Tibial nerve (tissue), 4 donors: Measurements from ENCODE around the gene ZFYVE26. TPM values are rescaled to one million over a fixed set of nuclear protein-coding genes. Genes with fewer than 3 reads are reported as not detected.

Experiments
- DNase-seq, 2 donors: peaks; one replicate each; pipeline ENCODE4 v3.0.0-alpha.2; 2019; ENCODE audit warnings: low spot score in 2 of 2
- H3K27ac ChIP-seq, 4 donors: fragments of 200-600 bp; sonication (generic) in 3 of 4; one replicate each; pipeline ENCODE4 v1.5.1; 2017 to 2019; ENCODE audit warnings: mild to moderate bottlenecking in 1 of 4
- H3K27me3 ChIP-seq, 2 donors: fragments of 200-600 bp; sonication (generic) in 1 of 2; one replicate each; pipeline versions ENCODE4 v1.5.1 to v1.6.0; 2017 to 2019
- H3K36me3 ChIP-seq, 3 donors: fragments of 200-600 bp; sonication (generic); one replicate each; pipeline ENCODE4 v1.5.1; 2018 to 2019
- H3K4me1 ChIP-seq, 4 donors: fragments of 200-600 bp; sonication (generic) in 3 of 4; one replicate each; pipeline ENCODE4 v1.5.1; 2017 to 2019
- H3K4me3 ChIP-seq, 4 donors: fragments of 200-600 bp; sonication (generic) in 3 of 4; one replicate each; pipeline ENCODE4 v1.5.1; 2017 to 2019; ENCODE audit warnings: mild to moderate bottlenecking in 1 of 4, moderate library complexity in 1 of 4
- H3K9me3 ChIP-seq, 4 donors: fragments of 200-600 bp; sonication (generic) in 3 of 4; one replicate each; pipeline ENCODE4 v1.5.1; 2017 to 2019
- CTCF ChIP-seq, 5 experiments: fragments of 200-600 bp in 3 of 5; fragments of 450-650 bp in 2 of 5; sonication (generic) in 3 of 5; IDR thresholded peaks; one replicate each; pipeline ENCODE4 v1.5.1; 2016 to 2019; ENCODE audit warnings: antibody characterized with exemption in 5 of 5, mild to moderate bottlenecking in 3 of 5, moderate library complexity in 2 of 5
- EP300 ChIP-seq, 2 donors: sonication (generic); formaldehyde crosslinking; IDR thresholded peaks; one replicate each; pipeline ENCODE4 v1.6.1; 2017; ENCODE audit warnings: antibody characterized with exemption in 2 of 2, mild to moderate bottlenecking in 1 of 2
- POLR2A ChIP-seq, 2 donors: fragments of 450-650 bp; IDR thresholded peaks; one replicate each; pipeline ENCODE4 v1.6.1; 2017; ENCODE audit warnings: antibody characterized with exemption in 2 of 2, mild to moderate bottlenecking in 2 of 2, moderate library complexity in 2 of 2
- WGBS, 2 donors: methylation state at CpG; one replicate each; pipeline ENCODE4 v1.1.5; 2018; 5-methylcytosine and 5-hydroxymethylcytosine counted together
- total RNA-seq, 4 donors: library from RNA; depleted of rRNA; stranded (reverse); fragments of >200 nt; gene quantifications; one replicate each; pipeline ENCODE4 v1.1.0, GENCODE V29; 2016

Gene ZFYVE26
- total RNA-seq, 4 donors from 2014 or later: 22.4 to 74.4 (median 36.3) TPM

GRCh38 chr14:67776653-67777322 lies 39.6 kb downstream of the ZFYVE26 start:
- no peaks in the 10 kb centered on the region for H3K27me3 ChIP-seq
- DNase-seq: no peak
- 68 to 70% methylated on average over 4 of the region's 4 CpGs for WGBS, 2 donors
- H3K36me3 ChIP-seq: peaks cover 7 to 100% (median 40%) of the 10 kb centered on the region in 3 donors
- no peak for TF ChIP-seq EP300 (IDR thresholded peaks at IDR 0.05)
- no peak for TF ChIP-seq CTCF (IDR thresholded peaks at IDR 0.05)
- no peak for TF ChIP-seq POLR2A (IDR thresholded peaks at IDR 0.05)
- no peak overlapping the region for H3K27ac ChIP-seq
- no peaks in the 10 kb centered on the region for H3K9me3 ChIP-seq
- H3K4me1 ChIP-seq: no peaks in the 10 kb centered on the region
- H3K4me3 ChIP-seq: no peak overlapping the region

- Histone ChIP-seq H3K9me3 (no peaks in the 10 kb centered on the region), H3K36me3 (peaks cover 2 to 100% (median 37%) of the 10 kb centered on the region in 3 donors), H3K4me3 (no peak overlapping the region), H3K27ac (no peak overlapping the region), H3K4me1 (no peaks in the 10 kb centered on the region), H3K27me3 (no peaks in the 10 kb centered on the region)
- DNase-seq: no peak
- TF ChIP-seq EP300 (IDR thresholded peaks at IDR 0.05): no peak
- no peak for TF ChIP-seq POLR2A (IDR thresholded peaks at IDR 0.05)
- no peak for TF ChIP-seq CTCF (IDR thresholded peaks at IDR 0.05)
- 91 to 94% methylated on average over 5 of the region's 5 CpGs for WGBS, 2 donors
Observed at GRCh38 chr14:67773844-67774377, 42.5 kb downstream of the ZFYVE26 start.

GRCh38 chr14:67768219-67768618 lies 48.2 kb downstream of the ZFYVE26 start:
- Histone ChIP-seq H3K4me1 (no peaks in the 10 kb centered on the region), H3K36me3 (peaks cover 0 to 100% (median 21%) of the 10 kb centered on the region in 3 donors), H3K4me3 (no peak overlapping the region), H3K27me3 (no peaks in the 10 kb centered on the region), H3K9me3 (no peaks in the 10 kb centered on the region), H3K27ac (no peak overlapping the region)
- TF ChIP-seq EP300 (IDR thresholded peaks at IDR 0.05): no peak
- TF ChIP-seq CTCF (IDR thresholded peaks at IDR 0.05): no peak
- TF ChIP-seq POLR2A (IDR thresholded peaks at IDR 0.05): no peak
- WGBS, 2 donors: 70 to 71% methylated on average over 2 of the region's 2 CpGs
- no peak for DNase-seq

GRCh38 chr14:67766035-67766680 lies 50.2 kb downstream of the ZFYVE26 start:
- H3K27me3 ChIP-seq: no peaks in the 10 kb centered on the region
- no peaks in the 10 kb centered on the region for H3K9me3 ChIP-seq
- H3K4me3 ChIP-seq: no peak overlapping the region
- DNase-seq: no peak
- no peak for TF ChIP-seq EP300 (IDR thresholded peaks at IDR 0.05)
- no peak for TF ChIP-seq POLR2A (IDR thresholded peaks at IDR 0.05)
- no peak for TF ChIP-seq CTCF (IDR thresholded peaks at IDR 0.05)
- no peaks in the 10 kb centered on the region for H3K4me1 ChIP-seq
- no peak overlapping the region for H3K27ac ChIP-seq
- H3K36me3 ChIP-seq: peaks cover 0 to 100% (median 11%) of the 10 kb centered on the region in 3 donors
- WGBS, 2 donors: 85 to 87% methylated on average over 6 to 10 of the region's 10 CpGs
